Prostate gland (tissue), 2 donors: Measurements from ENCODE around the gene PIAS1.

Source experiments
- CTCF ChIP-seq, 4 experiments: fragments of 200-600 bp in 2 of 4; fragments of 450-650 bp in 2 of 4; sonication (generic) in 2 of 4; IDR thresholded peaks; 1 replicate in 3 of 4; 2 replicates in 1 of 4; pipeline ENCODE4 v1.5.1; 2016 to 2019; ENCODE audit warnings: antibody characterized with exemption in 4 of 4, mild to moderate bottlenecking in 2 of 4, moderate library complexity in 2 of 4
- POLR2A ChIP-seq: fragments of 450-650 bp; IDR thresholded peaks from one replicate; pipeline ENCODE4 v1.6.1; 2016; ENCODE audit warnings: antibody characterized with exemption, mild to moderate bottlenecking

GRCh38 chr15:68191555-68191954 is 137.4 kb downstream of the PIAS1 start:
- TF ChIP-seq POLR2A = no peak
- TF ChIP-seq CTCF (IDR thresholded peaks at IDR 0.05) = no peak
